GM12892 (cell line): Measurements from ENCODE around the gene MAB21L3.

ENCODE experiments used
- POLR2A ChIP-seq: IDR thresholded peaks from 2 replicates; pipeline ENCODE4 v1.6.1; 2011; ENCODE audit warnings: low read depth, low read length, control low read depth
- POLR2AphosphoS5 ChIP-seq: IDR thresholded peaks from 2 replicates; pipeline ENCODE4 v1.6.1; 2011; ENCODE audit warnings: low read depth, low read length, control low read depth

DNA sequence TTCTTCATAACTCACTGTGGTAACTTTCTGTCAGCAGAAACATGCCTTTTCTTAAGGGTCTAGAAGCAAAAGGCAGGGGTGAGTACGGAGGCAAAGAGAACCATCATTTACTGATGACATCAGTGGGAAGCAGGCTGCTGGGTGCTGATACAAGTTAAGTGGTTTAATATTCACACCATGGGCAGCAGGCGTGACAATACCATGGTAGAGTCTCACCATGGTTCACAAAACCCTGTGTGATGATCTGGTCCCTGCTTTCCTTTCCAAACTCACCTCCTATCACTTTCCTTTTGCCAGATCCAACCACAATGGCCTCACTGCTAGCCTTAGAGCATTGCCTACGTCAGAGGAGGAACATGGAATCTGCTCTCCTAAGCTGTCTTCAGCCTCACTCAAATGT lies 8.7 kb downstream of the MAB21L3 start:
- TF ChIP-seq POLR2A = no peak
- no peak for TF ChIP-seq POLR2AphosphoS5
